ENCODE results near the gene REXO4. TPM values are rescaled to one million over a fixed set of nuclear protein-coding genes. Genes with fewer than 3 reads are reported as not detected.
A peak's percentile ranks its signal among the peaks of the same experiment; 100 is the strongest.

Gene REXO4
- total and polyA plus RNA-seq, 2 of the 13 experiments (the other 11 are each of a cell fraction or from before 2014, with no cell fraction given): 18.5 to 30.4 TPM

DNA sequence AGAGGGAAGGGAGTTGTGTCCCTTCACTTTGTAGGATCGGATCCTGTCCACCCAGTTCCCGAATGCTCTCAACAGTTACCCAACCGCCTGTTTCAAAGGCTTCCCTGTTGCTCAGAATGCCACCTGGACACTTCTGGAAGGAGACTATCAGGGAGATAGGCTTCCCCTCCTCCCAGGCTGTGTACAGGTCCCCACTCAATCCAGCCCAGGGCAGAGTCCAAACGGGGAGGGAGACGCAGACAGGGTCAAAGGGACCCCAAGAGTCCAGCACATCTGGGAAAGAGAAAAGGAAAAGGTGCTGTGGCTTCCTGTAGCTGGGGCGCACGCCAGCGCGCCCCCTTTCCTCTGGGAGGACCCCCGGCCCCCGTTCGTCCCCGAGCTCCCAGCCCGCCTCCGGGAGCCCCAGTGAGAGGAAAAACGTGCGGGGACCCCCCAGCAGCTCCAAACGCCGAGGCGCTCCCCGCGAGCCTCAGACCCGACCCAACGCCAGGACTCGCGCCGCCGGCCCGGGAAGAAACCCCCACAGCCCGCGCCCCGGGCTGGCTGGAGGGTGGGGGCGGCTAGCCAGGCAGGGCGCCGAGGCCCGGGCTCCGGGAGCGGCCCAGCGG, 42.6 kb downstream of the REXO4 start (continued):
- TF ChIP-seq JARID2 (CRISPR knock-in tag; IDR thresholded peaks at IDR 0.05; ENCODE audit: insufficient replicate concordance): no peak
- no peak for TF ChIP-seq ADNP (CRISPR knock-in tag; IDR thresholded peaks at IDR 0.05)
- TF ChIP-seq ZNF20 (CRISPR knock-in tag; IDR thresholded peaks at IDR 0.05): no peak
- TF ChIP-seq, protein P1, sequence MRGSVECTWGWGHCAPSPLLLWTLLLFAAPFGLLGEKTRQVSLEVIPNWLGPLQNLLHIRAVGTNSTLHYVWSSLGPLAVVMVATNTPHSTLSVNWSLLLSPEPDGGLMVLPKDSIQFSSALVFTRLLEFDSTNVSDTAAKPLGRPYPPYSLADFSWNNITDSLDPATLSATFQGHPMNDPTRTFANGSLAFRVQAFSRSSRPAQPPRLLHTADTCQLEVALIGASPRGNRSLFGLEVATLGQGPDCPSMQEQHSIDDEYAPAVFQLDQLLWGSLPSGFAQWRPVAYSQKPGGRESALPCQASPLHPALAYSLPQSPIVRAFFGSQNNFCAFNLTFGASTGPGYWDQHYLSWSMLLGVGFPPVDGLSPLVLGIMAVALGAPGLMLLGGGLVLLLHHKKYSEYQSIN (CRISPR knock-in tag; IDR thresholded peaks at IDR 0.05; ENCODE audit: borderline replicate concordance): no peak
- TF ChIP-seq NFRKB (IDR thresholded peaks at IDR 0.05): no peak
- TF ChIP-seq, protein P2, sequence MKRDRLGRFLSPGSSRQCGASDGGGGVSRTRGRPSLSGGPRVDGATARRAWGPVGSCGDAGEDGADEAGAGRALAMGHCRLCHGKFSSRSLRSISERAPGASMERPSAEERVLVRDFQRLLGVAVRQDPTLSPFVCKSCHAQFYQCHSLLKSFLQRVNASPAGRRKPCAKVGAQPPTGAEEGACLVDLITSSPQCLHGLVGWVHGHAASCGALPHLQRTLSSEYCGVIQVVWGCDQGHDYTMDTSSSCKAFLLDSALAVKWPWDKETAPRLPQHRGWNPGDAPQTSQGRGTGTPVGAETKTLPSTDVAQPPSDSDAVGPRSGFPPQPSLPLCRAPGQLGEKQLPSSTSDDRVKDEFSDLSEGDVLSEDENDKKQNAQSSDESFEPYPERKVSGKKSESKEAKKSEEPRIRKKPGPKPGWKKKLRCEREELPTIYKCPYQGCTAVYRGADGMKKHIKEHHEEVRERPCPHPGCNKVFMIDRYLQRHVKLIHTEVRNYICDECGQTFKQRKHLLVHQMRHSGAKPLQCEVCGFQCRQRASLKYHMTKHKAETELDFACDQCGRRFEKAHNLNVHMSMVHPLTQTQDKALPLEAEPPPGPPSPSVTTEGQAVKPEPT (CRISPR knock-in tag; IDR thresholded peaks at IDR 0.05; ENCODE audit: low read depth): no peak
- peak; percentile 52; the same call in 1 of the 2 replicates for TF ChIP-seq MYC (CRISPR knock-in tag; IDR thresholded peaks at IDR 0.05; ENCODE audit: borderline replicate concordance)
- TF ChIP-seq ZBED4 (CRISPR knock-in tag; IDR thresholded peaks at IDR 0.05; ENCODE audit: borderline replicate concordance): no peak
- no peak for TF ChIP-seq ZNF781 (CRISPR knock-in tag; IDR thresholded peaks at IDR 0.05; ENCODE audit: borderline replicate concordance, not compliant biosample characterization)
- TF ChIP-seq, protein P3, sequence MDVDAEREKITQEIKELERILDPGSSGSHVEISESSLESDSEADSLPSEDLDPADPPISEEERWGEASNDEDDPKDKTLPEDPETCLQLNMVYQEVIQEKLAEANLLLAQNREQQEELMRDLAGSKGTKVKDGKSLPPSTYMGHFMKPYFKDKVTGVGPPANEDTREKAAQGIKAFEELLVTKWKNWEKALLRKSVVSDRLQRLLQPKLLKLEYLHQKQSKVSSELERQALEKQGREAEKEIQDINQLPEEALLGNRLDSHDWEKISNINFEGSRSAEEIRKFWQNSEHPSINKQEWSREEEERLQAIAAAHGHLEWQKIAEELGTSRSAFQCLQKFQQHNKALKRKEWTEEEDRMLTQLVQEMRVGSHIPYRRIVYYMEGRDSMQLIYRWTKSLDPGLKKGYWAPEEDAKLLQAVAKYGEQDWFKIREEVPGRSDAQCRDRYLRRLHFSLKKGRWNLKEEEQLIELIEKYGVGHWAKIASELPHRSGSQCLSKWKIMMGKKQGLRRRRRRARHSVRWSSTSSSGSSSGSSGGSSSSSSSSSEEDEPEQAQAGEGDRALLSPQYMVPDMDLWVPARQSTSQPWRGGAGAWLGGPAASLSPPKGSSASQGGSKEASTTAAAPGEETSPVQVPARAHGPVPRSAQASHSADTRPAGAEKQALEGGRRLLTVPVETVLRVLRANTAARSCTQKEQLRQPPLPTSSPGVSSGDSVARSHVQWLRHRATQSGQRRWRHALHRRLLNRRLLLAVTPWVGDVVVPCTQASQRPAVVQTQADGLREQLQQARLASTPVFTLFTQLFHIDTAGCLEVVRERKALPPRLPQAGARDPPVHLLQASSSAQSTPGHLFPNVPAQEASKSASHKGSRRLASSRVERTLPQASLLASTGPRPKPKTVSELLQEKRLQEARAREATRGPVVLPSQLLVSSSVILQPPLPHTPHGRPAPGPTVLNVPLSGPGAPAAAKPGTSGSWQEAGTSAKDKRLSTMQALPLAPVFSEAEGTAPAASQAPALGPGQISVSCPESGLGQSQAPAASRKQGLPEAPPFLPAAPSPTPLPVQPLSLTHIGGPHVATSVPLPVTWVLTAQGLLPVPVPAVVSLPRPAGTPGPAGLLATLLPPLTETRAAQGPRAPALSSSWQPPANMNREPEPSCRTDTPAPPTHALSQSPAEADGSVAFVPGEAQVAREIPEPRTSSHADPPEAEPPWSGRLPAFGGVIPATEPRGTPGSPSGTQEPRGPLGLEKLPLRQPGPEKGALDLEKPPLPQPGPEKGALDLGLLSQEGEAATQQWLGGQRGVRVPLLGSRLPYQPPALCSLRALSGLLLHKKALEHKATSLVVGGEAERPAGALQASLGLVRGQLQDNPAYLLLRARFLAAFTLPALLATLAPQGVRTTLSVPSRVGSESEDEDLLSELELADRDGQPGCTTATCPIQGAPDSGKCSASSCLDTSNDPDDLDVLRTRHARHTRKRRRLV (CRISPR knock-in tag; IDR thresholded peaks at IDR 0.05): no peak
- no peak for TF ChIP-seq ZNF747 (CRISPR knock-in tag; IDR thresholded peaks at IDR 0.05; ENCODE audit: borderline replicate concordance)
- no peak for TF ChIP-seq ZNF362 (CRISPR knock-in tag; IDR thresholded peaks at IDR 0.05; ENCODE audit: borderline replicate concordance)
- no peak for TF ChIP-seq XRCC5 (optimal IDR thresholded peaks at IDR 0.05; ENCODE audit: low read length)
- TF ChIP-seq MAFG (CRISPR knock-in tag; IDR thresholded peaks at IDR 0.05): no peak
- TF ChIP-seq BRD4 (CRISPR knock-in tag; IDR thresholded peaks at IDR 0.05): no peak
- TF ChIP-seq ATF1 (CRISPR knock-in tag; IDR thresholded peaks at IDR 0.05): no peak
